Activated CD8-positive, alpha-beta T cell treated with anti-CD3 and anti-CD28 coated beads for 36 hours (primary cell): ENCODE results near the gene SPATS2L. TPM values are rescaled to one million over a fixed set of nuclear protein-coding genes. Genes with fewer than 3 reads are reported as not detected.

ENCODE experiments used
- ATAC-seq: fragments of 200-7000 bp; cut with Tn5 transposase; one replicate; pipeline ENCODE4 v1.10.0; 2021; ENCODE audit warnings: mild to moderate bottlenecking, moderate library complexity
- CTCF ChIA-PET: fragments of 350-600 bp; sonication (Branson Sonifier 250); formaldehyde crosslinking; loops from one replicate; lab custom pipeline; 2021; ENCODE audit warnings: antibody characterized with exemption; lab: Charles Lee
- POLR2A ChIA-PET: fragments of 350-600 bp; sonication (Branson Sonifier 250); formaldehyde crosslinking; loops from one replicate; lab custom pipeline; 2021; ENCODE audit warnings: antibody characterized with exemption; lab: Charles Lee
- DNase-seq: peaks from one replicate; pipeline ENCODE4 v3.0.0-alpha.2; 2020
- H3K27ac Mint-ChIP-seq: one replicate; pipeline ENCODE4 v1.8.0; 2021; ENCODE audit warnings: mild to moderate bottlenecking, mixed read lengths
- H3K27me3 Mint-ChIP-seq: one replicate; pipeline ENCODE4 v1.8.0; 2021; ENCODE audit warnings: mixed read lengths
- H3K36me3 Mint-ChIP-seq: one replicate; pipeline ENCODE4 v1.8.0; 2021; ENCODE audit warnings: low read depth, mixed read lengths
- H3K4me1 Mint-ChIP-seq: one replicate; pipeline ENCODE4 v1.8.0; 2021; ENCODE audit warnings: low read depth, mixed read lengths
- H3K4me3 Mint-ChIP-seq: one replicate; pipeline ENCODE4 v1.8.0; 2021; ENCODE audit warnings: mild to moderate bottlenecking, moderate library complexity, mixed read lengths
- H3K9me3 Mint-ChIP-seq: one replicate; pipeline ENCODE4 v1.8.0; 2021; ENCODE audit warnings: mixed read lengths
- intact Hi-C: fragments of 100-400 bp; cut with micrococcal nuclease; formaldehyde crosslinking; loops from one replicate; pipeline ENCODE4 v1.10.0; 2022
- total RNA-seq, 2 experiments: library from RNA; stranded (reverse); gene quantifications; one replicate each; pipeline ENCODE4 v1.2.3, GENCODE V29; 2021
- TF ChIP-seq, protein P1 (sequence below): fragments of 200-600 bp; IDR thresholded peaks from one replicate; pipeline ENCODE4 v1.8.0; 2022; ENCODE audit warnings: antibody characterized with exemption, mild to moderate bottlenecking

SPATS2L gene
- total RNA-seq, 2 experiments from 2014 or later: 5.7 to 9.0 TPM

GRCh38 chr2:200321780-200322534 lies 15.5 kb downstream of the SPATS2L start:
- CTCF ChIA-PET: interaction anchor here (1.3 kb wide), 1 partner anchor 171 kb away, joined by 5 read pairs; no protein-coding TSS in a partner anchor
- DNase-seq (no peak), ATAC-seq (no peak)
- H3K4me3 Mint-ChIP-seq: no peak overlapping the region
- no peaks in the 10 kb centered on the region for H3K9me3 Mint-ChIP-seq
- H3K36me3 Mint-ChIP-seq: no peaks in the 10 kb centered on the region
- intact Hi-C loops: no loop called here
- POLR2A ChIA-PET: no interaction called here
- peaks cover 7% of the 10 kb centered on the region for H3K4me1 Mint-ChIP-seq
- TF ChIP-seq, protein P1, sequence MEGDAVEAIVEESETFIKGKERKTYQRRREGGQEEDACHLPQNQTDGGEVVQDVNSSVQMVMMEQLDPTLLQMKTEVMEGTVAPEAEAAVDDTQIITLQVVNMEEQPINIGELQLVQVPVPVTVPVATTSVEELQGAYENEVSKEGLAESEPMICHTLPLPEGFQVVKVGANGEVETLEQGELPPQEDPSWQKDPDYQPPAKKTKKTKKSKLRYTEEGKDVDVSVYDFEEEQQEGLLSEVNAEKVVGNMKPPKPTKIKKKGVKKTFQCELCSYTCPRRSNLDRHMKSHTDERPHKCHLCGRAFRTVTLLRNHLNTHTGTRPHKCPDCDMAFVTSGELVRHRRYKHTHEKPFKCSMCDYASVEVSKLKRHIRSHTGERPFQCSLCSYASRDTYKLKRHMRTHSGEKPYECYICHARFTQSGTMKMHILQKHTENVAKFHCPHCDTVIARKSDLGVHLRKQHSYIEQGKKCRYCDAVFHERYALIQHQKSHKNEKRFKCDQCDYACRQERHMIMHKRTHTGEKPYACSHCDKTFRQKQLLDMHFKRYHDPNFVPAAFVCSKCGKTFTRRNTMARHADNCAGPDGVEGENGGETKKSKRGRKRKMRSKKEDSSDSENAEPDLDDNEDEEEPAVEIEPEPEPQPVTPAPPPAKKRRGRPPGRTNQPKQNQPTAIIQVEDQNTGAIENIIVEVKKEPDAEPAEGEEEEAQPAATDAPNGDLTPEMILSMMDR: no peak
- H3K27ac Mint-ChIP-seq: no peak overlapping the region
- no peaks in the 10 kb centered on the region for H3K27me3 Mint-ChIP-seq

DNA sequence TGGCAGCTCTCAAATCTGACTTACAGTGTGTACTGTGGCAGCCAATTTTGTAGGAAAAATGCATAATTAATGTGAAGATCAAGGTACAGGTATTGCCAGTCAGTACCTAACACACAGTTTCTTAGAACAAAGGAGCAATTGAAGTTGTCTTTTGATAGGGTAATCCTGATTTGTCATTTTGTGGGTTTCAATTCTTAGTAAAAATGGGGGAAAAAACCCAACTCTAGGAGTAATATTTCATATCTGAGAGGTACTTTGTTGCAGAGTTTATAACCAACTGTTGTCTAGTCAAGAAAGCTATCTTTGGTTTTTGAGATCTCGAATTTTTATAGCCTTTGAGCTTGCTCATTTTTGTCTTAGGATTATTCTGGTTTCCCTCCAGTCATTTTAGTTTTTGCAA lies 16.1 kb downstream of the SPATS2L start:
- ATAC-seq (no peak), DNase-seq (no peak)
- no peak overlapping the region for H3K4me3 Mint-ChIP-seq
- H3K9me3 Mint-ChIP-seq: no peaks in the 10 kb centered on the region
- peaks cover 7% of the 10 kb centered on the region for H3K4me1 Mint-ChIP-seq
- no peaks in the 10 kb centered on the region for H3K27me3 Mint-ChIP-seq
- no peak overlapping the region for H3K27ac Mint-ChIP-seq
- ChIA-PET POLR2A (no interaction called here), CTCF (interaction anchor here (1.3 kb wide), 1 partner anchor 170 kb away, joined by 5 read pairs; no protein-coding TSS in a partner anchor)
- TF ChIP-seq, protein P1: no peak
- no peaks in the 10 kb centered on the region for H3K36me3 Mint-ChIP-seq
- intact Hi-C loops: no loop called here

GRCh38 chr2:200324362-200324761 lies 17.9 kb downstream of the SPATS2L start:
- Mint-ChIP-seq H3K27ac (no peak overlapping the region), H3K9me3 (no peaks in the 10 kb centered on the region), H3K27me3 (peaks cover 5% of the 10 kb centered on the region), H3K4me1 (peaks cover 7% of the 10 kb centered on the region), H3K4me3 (no peak overlapping the region), H3K36me3 (no peaks in the 10 kb centered on the region)
- ChIA-PET POLR2A (interaction anchor here (0.6 kb wide), 1 partner anchor 99 kb away, joined by 3 read pairs; no protein-coding TSS in a partner anchor), CTCF (interaction anchor here (1.0 kb wide), 1 partner anchor 201 kb away, joined by 3 read pairs; no protein-coding TSS in a partner anchor)
- intact Hi-C loops: no loop called here
- TF ChIP-seq, protein P1: no peak
- no peak for DNase-seq
- no peak for ATAC-seq

DNA sequence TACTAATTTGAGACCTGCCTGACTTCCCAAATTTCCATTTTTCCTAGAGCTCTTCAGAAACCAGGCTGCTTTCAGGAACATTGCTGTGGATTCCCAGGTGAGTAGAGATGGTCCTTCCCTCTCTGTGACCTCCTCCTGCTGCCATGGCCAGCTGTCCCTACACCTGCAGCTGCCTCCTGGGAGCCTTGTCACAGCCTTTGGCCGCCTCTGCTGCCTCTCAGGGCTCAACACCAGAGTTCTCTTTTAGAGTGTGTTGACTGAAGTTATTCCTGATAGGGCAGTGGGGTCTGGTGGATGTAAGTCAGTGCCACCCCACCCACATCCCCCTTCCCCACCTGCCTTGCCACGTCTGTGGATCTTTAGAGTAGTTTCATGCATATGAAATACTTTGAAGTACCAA lies 22.9 kb downstream of the SPATS2L start:
- intact Hi-C loops: no loop called here
- ChIA-PET CTCF (interaction anchor here (1.0 kb wide), 1 partner anchor 18 kb away, joined by 3 read pairs; no protein-coding TSS in a partner anchor), POLR2A (no interaction called here)
- no peaks in the 10 kb centered on the region for H3K36me3 Mint-ChIP-seq
- no peaks in the 10 kb centered on the region for H3K9me3 Mint-ChIP-seq
- no peaks in the 10 kb centered on the region for H3K4me1 Mint-ChIP-seq
- peaks cover 5% of the 10 kb centered on the region for H3K27me3 Mint-ChIP-seq
- no peak overlapping the region for H3K27ac Mint-ChIP-seq
- DNase-seq (no peak), ATAC-seq (no peak)
- H3K4me3 Mint-ChIP-seq: no peak overlapping the region
- TF ChIP-seq, protein P1: no peak

GRCh38 chr2:200329798-200330197 lies 23.3 kb downstream of the SPATS2L start:
- ChIA-PET POLR2A (no interaction called here), CTCF (interaction anchor here (1.0 kb wide), 1 partner anchor 18 kb away, joined by 3 read pairs; no protein-coding TSS in a partner anchor)
- intact Hi-C loops: no loop called here
- Mint-ChIP-seq H3K9me3 (no peaks in the 10 kb centered on the region), H3K27me3 (peaks cover 5% of the 10 kb centered on the region), H3K4me1 (no peaks in the 10 kb centered on the region), H3K4me3 (no peak overlapping the region), H3K27ac (no peak overlapping the region), H3K36me3 (no peaks in the 10 kb centered on the region)
- TF ChIP-seq, protein P1: no peak
- ATAC-seq (no peak), DNase-seq (no peak)
